RKO (cell line): ENCODE results near the gene ROR2.

Source experiments
- DNase-seq: peaks from one replicate; pipeline ENCODE4 v3.0.0-alpha.2; 2016; ENCODE audit warnings: low spot score

Gene ROR2

GRCh38 chr9:91948597-91949391 lies 1.2 kb downstream of the ROR2 start:
- no peak for DNase-seq

DNA sequence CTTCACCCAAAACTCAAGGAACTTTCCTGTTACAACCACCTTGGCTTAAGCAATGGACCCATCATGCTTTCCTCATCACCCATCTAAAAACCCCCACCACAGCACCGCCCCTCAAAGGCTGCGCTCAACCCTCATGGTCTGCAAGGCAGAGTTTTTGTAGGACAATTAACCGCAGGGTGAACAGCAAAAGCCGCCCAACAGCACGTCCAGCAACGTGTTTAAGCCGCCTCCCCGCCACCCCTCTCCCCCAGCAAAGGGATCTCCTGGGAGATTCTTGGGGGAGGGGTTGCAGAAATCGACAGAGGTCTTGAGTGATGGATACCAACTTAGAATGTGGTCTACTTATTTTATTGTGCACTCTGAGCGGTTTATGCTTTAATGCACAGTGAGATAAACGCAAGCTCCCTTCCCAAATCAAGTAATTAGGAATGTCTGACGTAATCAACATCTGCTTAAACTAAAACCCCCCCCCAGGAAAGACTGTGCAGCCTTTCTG lies 1.9 kb downstream of the ROR2 start:
- DNase-seq = no peak

GRCh38 chr9:91946653-91947488 lies 3.2 kb downstream of the ROR2 start:
- no peak for DNase-seq

- DNase-seq = no peak
Observed at GRCh38 chr9:91946196-91946595, 3.8 kb downstream of the ROR2 start.

GRCh38 chr9:91945277-91946085 lies 4.5 kb downstream of the ROR2 start:
- no peak for DNase-seq

DNA sequence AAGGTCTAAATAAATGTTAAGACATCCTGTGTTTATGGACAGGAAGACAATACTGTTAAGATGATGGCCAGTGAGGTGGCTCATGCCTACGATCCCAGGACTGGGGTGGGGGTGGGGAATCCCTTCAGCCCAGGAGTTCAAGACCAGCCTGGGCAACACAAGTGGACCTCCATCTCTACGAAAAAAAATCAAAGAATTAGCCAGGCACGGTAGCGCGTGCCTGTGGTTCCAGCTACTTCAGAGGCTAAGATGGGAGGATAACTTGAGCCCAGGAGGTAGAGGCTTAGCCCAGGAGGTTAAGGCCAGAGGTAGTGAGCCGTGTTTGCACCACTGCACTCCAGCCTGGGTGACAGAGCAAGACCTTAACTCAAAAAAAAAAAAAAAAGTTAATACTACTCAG lies 5.3 kb downstream of the ROR2 start:
- no peak for DNase-seq

GRCh38 chr9:91943478-91944470 lies 6.3 kb downstream of the ROR2 start:
- DNase-seq = no peak

GRCh38 chr9:91942201-91942600 lies 7.8 kb downstream of the ROR2 start:
- no peak for DNase-seq

- DNase-seq = no peak
Observed at GRCh38 chr9:91939978-91940377, 10.1 kb downstream of the ROR2 start.

- DNase-seq = no peak
Observed at GRCh38 chr9:91937727-91938126, 12.3 kb downstream of the ROR2 start.

DNA sequence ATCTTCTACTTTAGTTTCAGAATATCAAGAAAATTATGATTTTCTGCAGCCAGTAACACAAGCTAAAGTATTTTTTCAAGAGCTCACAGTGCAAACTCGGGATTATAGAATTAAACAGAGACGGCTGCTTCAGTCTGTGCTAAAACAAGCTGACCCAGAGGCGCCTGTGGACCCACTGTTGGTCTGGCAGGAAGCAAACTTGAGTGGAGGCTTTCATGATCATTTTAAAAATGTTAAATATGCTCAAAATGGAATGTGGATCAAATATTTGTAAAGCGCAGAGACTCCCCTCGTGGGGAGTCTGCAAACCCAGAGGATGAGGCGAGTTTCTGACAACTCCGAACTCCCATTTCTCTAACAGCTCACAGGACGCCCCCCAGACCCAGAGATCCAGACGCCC lies 13.0 kb downstream of the ROR2 start:
- DNase-seq = no peak

- DNase-seq = no peak
Observed at GRCh38 chr9:91935805-91936514, 14.1 kb downstream of the ROR2 start.

DNA sequence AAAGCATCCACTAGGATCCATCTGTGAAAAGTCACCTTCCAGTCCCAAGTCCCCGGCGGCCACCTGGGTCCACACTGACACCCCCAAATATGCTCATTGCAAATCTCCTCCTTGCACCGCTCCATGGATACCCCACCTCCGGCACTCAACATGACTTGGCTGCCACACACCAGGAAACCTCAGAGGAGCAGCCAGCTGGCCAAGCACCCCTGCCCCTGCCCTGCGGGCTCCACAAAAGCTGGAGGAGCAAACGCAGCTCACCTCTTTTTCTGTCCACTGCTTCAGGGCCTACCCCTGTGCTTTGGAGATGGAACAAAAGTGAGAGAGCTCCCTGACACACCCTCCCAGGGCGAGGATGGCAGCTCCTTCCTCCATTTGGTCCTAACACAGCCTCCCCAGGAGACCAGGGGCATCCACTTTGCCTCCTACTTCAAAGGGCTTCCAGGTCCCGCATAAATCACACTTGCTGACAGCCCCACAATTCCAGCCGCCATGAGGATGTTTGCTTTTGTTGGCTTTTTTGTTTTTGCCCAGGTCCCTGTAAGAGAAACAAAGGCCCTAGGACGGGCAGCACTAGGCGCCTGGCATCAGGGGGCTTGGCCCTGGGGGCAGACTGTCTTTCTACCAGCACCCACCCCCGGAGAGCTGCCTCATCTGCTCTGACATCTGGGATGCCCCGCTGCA lies 14.8 kb downstream of the ROR2 start:
- DNase-seq = no peak

DNA sequence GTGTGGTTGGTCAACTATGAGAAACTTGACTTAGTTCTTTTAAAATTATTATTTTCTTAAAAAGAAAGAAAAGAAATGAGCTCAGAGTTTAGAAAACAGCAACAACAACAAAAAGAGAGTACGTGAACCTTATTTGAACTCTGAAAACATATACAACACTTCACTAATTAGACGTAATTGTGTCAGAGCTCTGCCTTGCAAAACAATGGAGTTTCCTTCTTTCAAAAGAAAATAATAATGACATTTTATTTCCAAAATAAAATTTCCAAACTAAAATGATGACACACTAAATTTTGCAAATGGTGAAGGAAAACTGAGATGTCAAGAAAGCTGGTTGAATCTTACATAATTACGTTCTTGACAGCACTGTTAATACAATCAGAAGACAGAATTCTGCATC lies 15.4 kb downstream of the ROR2 start:
- no peak for DNase-seq

DNA sequence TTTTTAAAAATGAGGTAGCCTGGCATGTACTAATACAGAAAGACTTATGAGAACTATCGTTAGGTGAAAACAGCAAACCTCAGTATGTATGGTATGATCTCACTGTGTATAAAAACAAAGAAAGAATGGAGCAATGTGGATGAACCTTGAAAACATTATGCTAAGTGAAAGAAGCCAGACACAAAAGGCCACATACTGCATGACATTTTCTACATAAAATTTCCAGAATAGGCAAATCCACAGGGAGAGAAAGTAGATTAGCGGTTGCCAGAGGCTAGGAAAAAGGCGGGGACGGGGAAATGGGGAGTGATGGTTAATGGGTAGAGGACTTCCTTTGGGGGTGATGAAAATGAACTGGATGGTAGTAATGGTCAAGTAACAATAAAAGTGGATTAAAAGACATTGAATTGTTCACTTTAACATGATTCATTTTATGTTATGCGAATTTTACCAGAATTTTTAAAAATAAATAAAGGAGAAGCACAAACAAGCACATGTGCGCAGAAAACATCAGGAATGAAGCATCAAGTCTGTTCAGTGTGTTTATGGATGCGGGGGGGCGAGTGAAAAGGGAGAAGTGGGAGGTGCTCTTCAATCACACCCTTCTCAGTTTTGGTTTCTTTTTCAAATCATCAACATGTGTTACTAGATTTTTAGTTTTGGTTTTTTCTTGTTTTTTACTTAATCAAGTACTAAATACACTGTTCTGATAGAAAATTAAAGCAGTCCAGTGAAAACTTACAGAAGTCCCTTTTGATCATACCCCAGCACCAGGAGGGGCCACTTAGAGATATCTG lies 16.3 kb downstream of the ROR2 start:
- DNase-seq = no peak

DNA sequence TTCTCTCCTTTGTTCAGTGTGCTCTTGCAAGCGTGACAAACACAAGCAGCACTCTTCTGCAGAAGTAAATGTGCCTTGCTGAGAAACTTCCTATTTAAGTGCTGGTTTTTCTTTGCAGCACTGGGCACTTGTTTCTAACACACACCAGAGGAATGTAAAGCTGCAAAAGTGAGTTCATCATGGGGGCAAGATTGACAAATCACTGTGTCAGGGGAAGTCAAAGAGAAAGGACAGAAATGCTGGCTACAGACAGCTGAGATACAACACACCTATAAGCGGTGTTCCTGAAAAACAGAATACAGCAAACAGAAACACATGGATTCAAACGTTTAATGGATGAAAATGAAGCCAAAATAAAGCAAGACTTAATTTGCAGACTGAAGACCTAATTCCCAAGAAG lies 19.6 kb downstream of the ROR2 start:
- peak; percentile 21 for DNase-seq

DNA sequence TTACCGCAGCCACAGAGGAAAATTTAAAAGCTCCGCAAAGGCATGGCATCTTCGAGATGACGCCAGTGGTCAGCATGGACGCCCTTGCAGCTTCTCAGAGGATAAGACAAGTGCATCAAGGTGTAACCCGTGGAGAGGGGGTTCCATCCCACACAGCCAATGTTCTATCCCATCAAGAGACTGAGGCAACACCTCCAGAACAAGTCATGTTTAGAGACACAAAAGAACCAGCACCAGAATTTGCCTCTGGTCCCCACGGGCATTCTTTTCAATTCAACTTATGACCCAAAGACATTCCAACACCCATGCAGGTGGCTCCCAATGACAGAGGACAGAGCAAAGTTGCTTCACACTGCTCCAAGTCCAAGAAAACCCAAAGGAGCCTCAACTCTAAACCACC lies 20.7 kb downstream of the ROR2 start:
- no peak for DNase-seq

DNA sequence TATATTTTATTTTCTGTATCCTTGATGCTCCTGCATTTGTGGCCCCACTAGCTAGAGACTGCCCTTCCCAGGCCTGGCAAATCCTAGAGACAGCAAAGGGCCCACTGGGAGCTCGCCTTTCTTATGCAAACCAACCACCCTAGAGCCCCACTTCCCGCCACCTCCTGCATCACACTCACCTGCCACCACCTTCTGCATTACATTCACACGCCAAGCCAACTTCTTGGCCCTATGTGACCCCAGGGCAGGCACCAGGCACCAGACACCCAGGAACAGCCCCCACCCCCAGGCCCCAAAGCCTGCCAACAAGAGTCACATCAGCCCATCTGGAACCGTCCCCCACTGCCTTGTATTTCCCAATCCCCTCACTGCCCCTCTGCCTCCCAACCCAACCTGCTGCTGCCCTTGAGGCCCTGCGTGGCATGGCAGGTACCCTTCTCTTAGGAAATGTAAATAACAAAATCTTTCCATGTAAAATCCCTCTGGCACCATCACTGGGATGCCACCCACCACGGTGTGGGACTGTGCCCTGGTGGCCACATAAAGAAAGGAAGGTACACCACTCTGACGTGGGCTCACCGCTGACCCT lies 22.0 kb downstream of the ROR2 start:
- no peak for DNase-seq

DNA sequence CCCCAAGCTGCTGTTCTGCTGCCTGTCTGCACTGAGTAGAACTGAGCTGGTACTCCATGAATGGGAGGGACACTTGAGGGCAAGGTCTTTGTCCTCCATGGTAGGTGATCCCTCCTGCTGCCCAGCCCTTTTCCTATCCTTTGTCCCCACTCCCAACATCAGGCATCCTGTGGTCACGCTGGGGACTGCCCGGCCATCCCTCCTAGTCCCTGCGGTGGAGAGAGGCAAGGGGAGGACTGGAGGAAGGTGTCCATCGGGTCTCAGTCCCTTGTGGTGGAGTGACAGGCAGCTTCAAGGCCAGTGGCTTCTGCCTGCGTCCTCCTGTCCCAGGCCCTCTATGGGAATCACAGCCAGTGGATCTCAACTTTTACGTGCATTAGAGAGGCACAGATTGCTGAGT lies 25.9 kb downstream of the ROR2 start:
- no peak for DNase-seq
